HG02588 (cell line): Measurements from ENCODE around the gene AIPL1.

ENCODE experiments used
- ATAC-seq: cut with Tn5 transposase; IDR thresholded peaks from one replicate; pipeline ENCODE4 v1.9.1; 2021; ENCODE audit warnings: mild to moderate bottlenecking, moderate library complexity; ENCODE audit not compliant: unreplicated experiment

AIPL1 gene

GRCh38 chr17:6452471-6453266, 17.7 kb upstream of the AIPL1 start:
- no peak for ATAC-seq

GRCh38 chr17:6450926-6451832, 16.3 kb upstream of the AIPL1 start:
- no peak for ATAC-seq

- ATAC-seq, result no peak
Observed at GRCh38 chr17:6449307-6449706, 14.4 kb upstream of the AIPL1 start.

GRCh38 chr17:6448473-6448872, 13.6 kb upstream of the AIPL1 start:
- ATAC-seq, result no peak

- no peak for ATAC-seq
Observed at GRCh38 chr17:6446516-6447100, 11.7 kb upstream of the AIPL1 start.

- ATAC-seq, result no peak
Observed at GRCh38 chr17:6444571-6445335, 9.8 kb upstream of the AIPL1 start.

GRCh38 chr17:6443692-6444570, 9.0 kb upstream of the AIPL1 start, which contains the start of gene PIMREG:
Gene PIMREG, plus strand, starts transcription at chr17:6444455. Its CDS starts 656 bp downstream, at chr17:6445111.
- peak; percentile 89 for ATAC-seq

GRCh38 chr17:6442775-6443174, 7.9 kb upstream of the AIPL1 start:
- ATAC-seq, result no peak

- ATAC-seq, result no peak
Observed at GRCh38 chr17:6439951-6440350, 5.0 kb upstream of the AIPL1 start.

GRCh38 chr17:6437956-6438355, 3.0 kb upstream of the AIPL1 start:
- no peak for ATAC-seq

- ATAC-seq, result no peak
Observed at GRCh38 chr17:6437466-6437865, 2.5 kb upstream of the AIPL1 start.

GRCh38 chr17:6435968-6436367, 1.0 kb upstream of the AIPL1 start:
- ATAC-seq, result no peak

GRCh38 chr17:6430769-6431168, 4.2 kb downstream of the AIPL1 start:
- no peak for ATAC-seq

- no peak for ATAC-seq
Observed at GRCh38 chr17:6429266-6429665, 5.7 kb downstream of the AIPL1 start.

GRCh38 chr17:6428207-6428965, 6.5 kb downstream of the AIPL1 start:
- no peak for ATAC-seq

GRCh38 chr17:6427279-6427781, 7.6 kb downstream of the AIPL1 start:
- ATAC-seq, result no peak

GRCh38 chr17:6426356-6427101, 8.4 kb downstream of the AIPL1 start:
- ATAC-seq, result no peak

GRCh38 chr17:6425407-6425806, 9.5 kb downstream of the AIPL1 start:
- ATAC-seq, result no peak
